AG09309 (cell line): ENCODE results near the gene PLCB2.

ENCODE experiments used
- DNase-seq: peaks from one replicate; pipeline ENCODE4 v3.0.0-alpha.2; 2010; ENCODE audit warnings: low read depth
- H3K4me3 ChIP-seq: 2 replicates; pipeline ENCODE4 v1.5.1; 2011; ENCODE audit warnings: mild to moderate bottlenecking, low read depth, low read length, moderate library complexity; ENCODE audit not compliant: control insufficient read depth
- CTCF ChIP-seq: IDR thresholded peaks from 2 replicates; pipeline ENCODE4 v1.5.1; 2011; ENCODE audit warnings: mild to moderate bottlenecking, low read depth, low read length, inconsistent platforms; ENCODE audit not compliant: insufficient read depth, control insufficient read depth; ENCODE audit errors: missing control alignments

Gene PLCB2

GRCh38 chr15:40325188-40325587 lies 17.5 kb upstream of the PLCB2 start:
- DNase-seq: no peak
- no peak overlapping the region; the same call in 1 of the 2 replicates for H3K4me3 ChIP-seq
- no peak for TF ChIP-seq CTCF

- TF ChIP-seq CTCF: no peak
- peak overlapping the region; percentile 71 for H3K4me3 ChIP-seq
- DNase-seq: no peak
Measured at GRCh38 chr15:40323953-40324937, 16.5 kb upstream of the PLCB2 start.

GRCh38 chr15:40323239-40323952 lies 15.7 kb upstream of the PLCB2 start, which contains the start of gene INAFM2:
INAFM2 (plus strand) TSS chr15:40323692; CDS start chr15:40324056, 364 bp downstream.
- peak within 1 kb of the TSS; percentile 71 for H3K4me3 ChIP-seq
- peak; percentile 56 for TF ChIP-seq CTCF

GRCh38 chr15:40322531-40323238 lies 14.9 kb upstream of the PLCB2 start:
- no peak overlapping the region for H3K4me3 ChIP-seq

More at GRCh38 chr15:40323239-40323952, 15.7 kb upstream of the PLCB2 start, which contains the start of gene INAFM2:
- DNase-seq: peak; percentile 45

GRCh38 chr15:40320931-40321371 lies 13.2 kb upstream of the PLCB2 start:
- DNase-seq: no peak
- H3K4me3 ChIP-seq: no peak overlapping the region

More at GRCh38 chr15:40322531-40323238, 14.9 kb upstream of the PLCB2 start:
- no peak for DNase-seq
- no peak for TF ChIP-seq CTCF

More at GRCh38 chr15:40320931-40321371, 13.2 kb upstream of the PLCB2 start:
- peak; percentile 82 for TF ChIP-seq CTCF
